ENCODE data around the gene RHBDD1.

The RHBDD1 gene

GRCh38 chr2:227007940-227008339 is 172.1 kb downstream of the RHBDD1 start:
- TF ChIP-seq, protein P1, sequence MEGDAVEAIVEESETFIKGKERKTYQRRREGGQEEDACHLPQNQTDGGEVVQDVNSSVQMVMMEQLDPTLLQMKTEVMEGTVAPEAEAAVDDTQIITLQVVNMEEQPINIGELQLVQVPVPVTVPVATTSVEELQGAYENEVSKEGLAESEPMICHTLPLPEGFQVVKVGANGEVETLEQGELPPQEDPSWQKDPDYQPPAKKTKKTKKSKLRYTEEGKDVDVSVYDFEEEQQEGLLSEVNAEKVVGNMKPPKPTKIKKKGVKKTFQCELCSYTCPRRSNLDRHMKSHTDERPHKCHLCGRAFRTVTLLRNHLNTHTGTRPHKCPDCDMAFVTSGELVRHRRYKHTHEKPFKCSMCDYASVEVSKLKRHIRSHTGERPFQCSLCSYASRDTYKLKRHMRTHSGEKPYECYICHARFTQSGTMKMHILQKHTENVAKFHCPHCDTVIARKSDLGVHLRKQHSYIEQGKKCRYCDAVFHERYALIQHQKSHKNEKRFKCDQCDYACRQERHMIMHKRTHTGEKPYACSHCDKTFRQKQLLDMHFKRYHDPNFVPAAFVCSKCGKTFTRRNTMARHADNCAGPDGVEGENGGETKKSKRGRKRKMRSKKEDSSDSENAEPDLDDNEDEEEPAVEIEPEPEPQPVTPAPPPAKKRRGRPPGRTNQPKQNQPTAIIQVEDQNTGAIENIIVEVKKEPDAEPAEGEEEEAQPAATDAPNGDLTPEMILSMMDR (IDR thresholded peaks at IDR 0.05; ENCODE audit: control extremely low read depth, extremely low read depth, low read depth, missing control alignments) = no peak
- POLR2A ChIA-PET = no interaction called here
- DNase-seq (ENCODE audit: extremely low spot score) = no peak
- CTCF ChIA-PET = no interaction called here

DNA sequence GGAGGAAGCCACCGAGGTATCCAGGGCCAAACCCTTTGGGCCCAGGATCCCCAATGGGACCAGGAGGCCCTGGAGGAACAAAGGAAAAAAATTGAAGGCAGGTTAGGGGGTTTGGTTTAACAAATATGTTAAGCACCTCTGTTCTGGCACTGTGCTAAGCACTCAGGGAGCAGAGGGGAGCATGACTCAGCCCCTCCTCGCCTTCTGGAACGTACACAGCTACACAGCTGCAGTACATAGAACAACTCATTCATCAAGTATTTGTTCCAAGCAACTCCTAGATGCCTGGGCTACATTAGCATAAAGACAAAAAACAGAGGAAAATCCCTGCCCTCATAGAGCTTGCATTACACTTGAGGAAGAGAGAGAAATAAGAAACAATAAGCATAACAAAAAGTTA is 174.6 kb downstream of the RHBDD1 start:
- no peak for DNase-seq (ENCODE audit: extremely low spot score)
- TF ChIP-seq, protein P1 (IDR thresholded peaks at IDR 0.05; ENCODE audit: control extremely low read depth, extremely low read depth, low read depth, missing control alignments) = no peak
- ChIA-PET POLR2A (no interaction called here), CTCF (interaction anchor here (2.0 kb wide), 1 partner anchor 9 kb away, joined by 5 read pairs; no protein-coding TSS in a partner anchor)

GRCh38 chr2:227013330-227013729 is 177.5 kb downstream of the RHBDD1 start:
- CTCF ChIA-PET = no interaction called here
- POLR2A ChIA-PET = no interaction called here
- DNase-seq (ENCODE audit: extremely low spot score) = no peak

GRCh38 chr2:227013881-227014280 is 178.0 kb downstream of the RHBDD1 start:
- ChIA-PET POLR2A (no interaction called here), CTCF (no interaction called here)
- TF ChIP-seq, protein P1 (IDR thresholded peaks at IDR 0.05; ENCODE audit: control extremely low read depth, extremely low read depth, low read depth, missing control alignments) = no peak
- DNase-seq (ENCODE audit: extremely low spot score) = no peak

More at GRCh38 chr2:227013330-227013729, 177.5 kb downstream of the RHBDD1 start:
- TF ChIP-seq, protein P1 (IDR thresholded peaks at IDR 0.05; ENCODE audit: control extremely low read depth, extremely low read depth, low read depth, missing control alignments) = no peak

DNA sequence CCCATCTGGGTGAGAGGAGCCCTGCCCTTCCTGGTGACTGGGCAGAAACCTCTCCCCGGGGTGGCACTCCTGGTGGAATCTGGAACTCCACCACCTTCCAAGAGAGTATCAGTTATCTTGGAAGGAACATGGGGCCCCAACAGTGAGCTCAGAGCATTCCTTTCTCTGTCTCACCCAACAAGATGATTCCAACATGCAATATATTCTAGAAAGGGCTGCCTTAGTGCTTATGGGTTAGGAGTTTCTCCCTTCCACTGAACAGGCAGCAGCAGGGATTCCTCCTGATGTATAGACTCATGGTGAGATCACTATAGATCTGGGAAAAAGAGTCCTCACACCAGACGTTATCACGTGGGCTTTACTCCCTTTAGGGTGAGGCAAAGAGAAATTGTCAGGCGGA is 181.0 kb downstream of the RHBDD1 start:
- TF ChIP-seq, protein P1 (IDR thresholded peaks at IDR 0.05; ENCODE audit: control extremely low read depth, extremely low read depth, low read depth, missing control alignments) = no peak
- CTCF ChIA-PET = interaction anchor here (1.4 kb wide), 1 partner anchor 9 kb away, joined by 3 read pairs; no protein-coding TSS in a partner anchor
- POLR2A ChIA-PET = no interaction called here
- DNase-seq (ENCODE audit: extremely low spot score) = no peak

- TF ChIP-seq, protein P1 (IDR thresholded peaks at IDR 0.05; ENCODE audit: control extremely low read depth, extremely low read depth, low read depth, missing control alignments) = no peak
- ChIA-PET POLR2A (no interaction called here), CTCF (interaction anchor here (1.3 kb wide), 1 partner anchor 13 kb away, joined by 3 read pairs; no protein-coding TSS in a partner anchor)
- DNase-seq (ENCODE audit: extremely low spot score) = no peak
Measured at GRCh38 chr2:227020416-227020815, 184.6 kb downstream of the RHBDD1 start.

Data from GM10248 (cell line).